Measurements from ENCODE around the gene SIRT2. TPM values are rescaled to one million over a fixed set of nuclear protein-coding genes. Genes with fewer than 3 reads are reported as not detected.
A peak's percentile ranks its signal among the peaks of the same experiment; 100 is the strongest.

The SIRT2 gene
- total RNA-seq, 1 experiment from 2014 or later: 162 TPM

DNA sequence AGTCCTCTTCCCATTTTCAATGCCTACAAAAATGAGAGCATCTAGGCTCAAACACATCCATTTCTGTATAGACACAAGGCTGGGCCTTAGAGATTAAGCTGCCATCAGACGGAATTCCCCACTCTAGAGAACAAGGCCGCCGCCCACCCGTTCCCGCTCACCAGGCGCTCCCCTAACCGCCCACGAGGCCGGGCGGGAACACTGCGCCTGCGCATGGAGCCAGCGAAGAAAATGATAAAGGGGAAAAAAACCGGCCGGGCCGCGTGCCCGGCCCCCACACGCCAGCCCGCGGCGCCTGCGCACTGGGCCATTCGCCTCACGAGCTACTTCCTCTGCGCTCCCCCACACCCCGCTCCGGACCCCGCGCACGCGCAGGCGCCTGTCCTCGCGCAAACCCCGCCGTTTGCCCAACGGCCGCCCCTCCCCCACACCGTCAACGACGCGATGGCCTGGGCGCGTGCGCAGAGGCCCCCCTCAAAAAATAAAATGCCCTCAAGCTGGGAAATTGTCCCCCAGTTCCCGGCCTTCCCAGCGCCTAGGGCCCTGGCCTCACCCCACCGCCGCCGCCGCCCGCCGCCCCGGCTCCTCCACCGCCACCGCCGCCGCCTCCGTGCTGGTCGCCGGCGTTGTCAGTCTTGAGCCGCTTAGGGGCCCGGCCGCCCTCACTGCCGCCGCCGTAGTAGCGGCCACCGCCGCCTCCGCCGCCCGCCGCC is 50.1 kb downstream of the SIRT2 start:
- Histone ChIP-seq H3K4me3 (ENCODE audit: low read depth in 2 of 2, low read length in 2 of 2) (peak overlapping the region; percentile 57 to 68), H3K36me3 (ENCODE audit: control insufficient read depth, insufficient read depth, low read length) (peaks cover 36% of the 10 kb centered on the region), H3K27me3 (ENCODE audit: control insufficient read depth, insufficient read depth, low read length) (no peaks in the 10 kb centered on the region), H3K4me1 (ENCODE audit: control insufficient read depth, insufficient read depth, low read length) (peaks cover 53% of the 10 kb centered on the region), H3K27ac (ENCODE audit: low read length) (peak overlapping the region; percentile 99), H3K9me3 (ENCODE audit: control insufficient read depth, insufficient read depth, low read depth, low read length) (no peaks in the 10 kb centered on the region)
- POLR2A ChIA-PET: interaction anchor here (0.5 to 1.5 kb wide), 27 partner anchors 9 to 947 kb away, joined by 3 to 30 read pairs (median 4); partner anchors contain the start of genes ECH1, MRPS12, NFKBIB and SARS2
- BruUV-seq (replicated peaks): no TSS peak
- TF ChIP-seq TCF7L2 (IDR thresholded peaks at IDR 0.05; ENCODE audit: low read depth, low read length) (peak; percentile 97), REST (IDR thresholded peaks at IDR 0.05; ENCODE audit: insufficient read depth in 1 of 2, low read depth in 2 of 2, low read length in 1 of 2) (no peak), SIN3A (IDR thresholded peaks at IDR 0.05; ENCODE audit: borderline replicate concordance, insufficient read depth, low read depth, low read length) (no peak), POLR2AphosphoS5 (IDR thresholded peaks at IDR 0.05; ENCODE audit: low read depth, low read length) (no peak)
- TF ChIP-seq, protein P1, sequence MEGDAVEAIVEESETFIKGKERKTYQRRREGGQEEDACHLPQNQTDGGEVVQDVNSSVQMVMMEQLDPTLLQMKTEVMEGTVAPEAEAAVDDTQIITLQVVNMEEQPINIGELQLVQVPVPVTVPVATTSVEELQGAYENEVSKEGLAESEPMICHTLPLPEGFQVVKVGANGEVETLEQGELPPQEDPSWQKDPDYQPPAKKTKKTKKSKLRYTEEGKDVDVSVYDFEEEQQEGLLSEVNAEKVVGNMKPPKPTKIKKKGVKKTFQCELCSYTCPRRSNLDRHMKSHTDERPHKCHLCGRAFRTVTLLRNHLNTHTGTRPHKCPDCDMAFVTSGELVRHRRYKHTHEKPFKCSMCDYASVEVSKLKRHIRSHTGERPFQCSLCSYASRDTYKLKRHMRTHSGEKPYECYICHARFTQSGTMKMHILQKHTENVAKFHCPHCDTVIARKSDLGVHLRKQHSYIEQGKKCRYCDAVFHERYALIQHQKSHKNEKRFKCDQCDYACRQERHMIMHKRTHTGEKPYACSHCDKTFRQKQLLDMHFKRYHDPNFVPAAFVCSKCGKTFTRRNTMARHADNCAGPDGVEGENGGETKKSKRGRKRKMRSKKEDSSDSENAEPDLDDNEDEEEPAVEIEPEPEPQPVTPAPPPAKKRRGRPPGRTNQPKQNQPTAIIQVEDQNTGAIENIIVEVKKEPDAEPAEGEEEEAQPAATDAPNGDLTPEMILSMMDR (IDR thresholded peaks at IDR 0.05): no peak
- ATAC-seq: peak; percentile 39
- CTCF ChIA-PET: interaction anchor here (0.5 to 1.0 kb wide), 9 partner anchors 9 to 331 kb away, joined by 3 to 7 read pairs (median 4); partner anchors contain the start of genes MRPS12, NFKBIB, SARS2 and SIRT2
- intact Hi-C loops (cut with micrococcal nuclease; ENCODE audit: unreplicated experiment) (loop anchor here (1.0 kb wide), 1 partner anchor 81 kb away; the partner anchor contains the start of genes MRPS12 and SARS2), in situ Hi-C loops (cut with HindIII; ENCODE audit: low pct_unique_long_range_greater_than_20kb, low sequenced_read_pairs) (loop anchor here (10.0 kb wide), 1 partner anchor 85 kb away; the partner anchor contains the start of genes MRPS12 and SARS2)
- peak; percentile 99 for DNase-seq (ENCODE audit: low read depth, low spot score)

DNA sequence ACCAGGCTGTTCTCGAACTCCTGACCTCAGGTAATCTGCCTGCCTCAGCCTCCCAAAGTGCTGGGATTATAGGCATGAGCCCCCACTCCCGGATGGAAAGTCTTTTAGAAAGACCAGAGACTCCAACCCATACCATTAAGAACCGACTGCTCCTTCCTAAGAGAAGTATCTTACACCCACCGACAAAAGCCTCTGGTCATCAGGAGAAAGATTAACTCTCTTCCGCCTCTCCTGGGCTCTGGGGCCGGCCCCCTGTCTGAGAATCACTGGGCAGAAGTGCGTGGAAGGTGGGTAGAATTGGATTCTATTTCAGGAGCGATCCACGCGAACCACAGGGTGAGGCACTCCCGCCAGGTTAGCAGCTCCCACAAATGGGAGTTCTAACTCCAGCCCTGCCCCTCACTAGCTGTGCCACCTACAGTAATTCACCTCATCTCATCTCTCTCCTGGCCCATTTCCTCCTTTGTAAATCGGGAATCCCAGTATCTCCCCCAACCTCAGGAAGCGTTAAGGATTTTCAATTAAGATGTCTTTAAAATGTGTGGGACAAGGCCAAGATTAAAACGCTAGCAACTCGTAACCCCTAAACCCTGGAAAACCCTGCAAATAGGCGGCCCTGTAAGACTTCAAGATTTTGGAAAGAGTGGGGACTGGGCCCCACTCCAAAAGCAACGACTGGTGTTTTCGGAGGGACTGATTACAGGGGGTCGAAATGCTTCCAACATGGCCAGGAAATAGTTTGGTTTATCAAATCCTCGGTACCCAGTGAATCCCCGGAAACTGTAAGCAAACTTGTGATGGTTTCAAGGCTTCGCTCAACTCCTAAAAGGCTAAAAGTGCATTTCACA is 50.9 kb downstream of the SIRT2 start:
- BruUV-seq (replicated peaks): TSS peak; percentile 82
- ChIA-PET CTCF (interaction anchor here (0.5 to 1.0 kb wide), 8 partner anchors 8 to 330 kb away, joined by 3 to 7 read pairs (median 4); partner anchors contain the start of genes MRPS12, NFKBIB, SARS2 and SIRT2), POLR2A (interaction anchor here (0.5 to 1.5 kb wide), 22 partner anchors 9 to 378 kb away, joined by 3 to 30 read pairs (median 3); partner anchors contain the start of genes ECH1, MRPS12, NFKBIB and SARS2)
- no peak for ATAC-seq
- DNase-seq (ENCODE audit: low read depth, low spot score): no peak
- TF ChIP-seq TCF7L2 (IDR thresholded peaks at IDR 0.05; ENCODE audit: low read depth, low read length): no peak
- in situ Hi-C loops (cut with HindIII; ENCODE audit: low pct_unique_long_range_greater_than_20kb, low sequenced_read_pairs) (loop anchor here (10.0 kb wide), 1 partner anchor 86 kb away; the partner anchor contains the start of genes MRPS12 and SARS2), intact Hi-C loops (cut with micrococcal nuclease; ENCODE audit: unreplicated experiment) (loop anchor here (1.0 kb wide), 1 partner anchor 82 kb away; the partner anchor contains the start of genes MRPS12 and SARS2)
- Histone ChIP-seq H3K36me3 (ENCODE audit: control insufficient read depth, insufficient read depth, low read length) (peaks cover 44% of the 10 kb centered on the region), H3K9me3 (ENCODE audit: control insufficient read depth, insufficient read depth, low read depth, low read length) (no peaks in the 10 kb centered on the region), H3K4me3 (ENCODE audit: low read depth in 2 of 2, low read length in 2 of 2) (peak overlapping the region; percentile 57 to 68), H3K4me1 (ENCODE audit: control insufficient read depth, insufficient read depth, low read length) (peaks cover 58% of the 10 kb centered on the region), H3K27ac (ENCODE audit: low read length) (peak overlapping the region; percentile 99), H3K27me3 (ENCODE audit: control insufficient read depth, insufficient read depth, low read length) (no peaks in the 10 kb centered on the region)

Data from Panc1 (cell line).